GM21515 (cell line): Measurements from ENCODE around the gene AMN1.
"Not testable (repeated sequence)": the region's sequence is repeated elsewhere in the genome, so short reads cannot be mapped to it uniquely, and the experiment has no call there.

Source experiments
- ATAC-seq: cut with Tn5 transposase; IDR thresholded peaks from one replicate; pipeline ENCODE4 v1.9.1; 2021; ENCODE audit not compliant: unreplicated experiment

Gene AMN1

DNA sequence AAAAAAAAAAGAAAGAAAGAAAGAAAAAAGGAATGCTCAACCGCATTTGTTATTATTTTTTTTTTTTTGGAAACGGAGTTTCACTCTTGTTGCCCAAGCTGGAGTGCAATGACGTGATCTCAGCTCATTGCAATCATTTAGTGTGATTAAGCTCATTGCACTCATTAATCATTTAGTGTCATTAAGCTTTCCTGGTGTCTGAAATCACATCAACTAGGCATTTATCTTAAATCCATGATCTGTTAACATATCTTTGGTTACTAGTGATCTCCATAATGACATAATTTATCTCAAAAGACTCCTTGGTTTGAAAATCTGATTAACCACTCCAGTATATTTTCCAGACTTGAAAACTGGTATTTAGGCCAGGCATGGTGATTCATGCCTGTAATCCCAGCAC lies 43.0 kb downstream of the AMN1 start:
- no peak for ATAC-seq

DNA sequence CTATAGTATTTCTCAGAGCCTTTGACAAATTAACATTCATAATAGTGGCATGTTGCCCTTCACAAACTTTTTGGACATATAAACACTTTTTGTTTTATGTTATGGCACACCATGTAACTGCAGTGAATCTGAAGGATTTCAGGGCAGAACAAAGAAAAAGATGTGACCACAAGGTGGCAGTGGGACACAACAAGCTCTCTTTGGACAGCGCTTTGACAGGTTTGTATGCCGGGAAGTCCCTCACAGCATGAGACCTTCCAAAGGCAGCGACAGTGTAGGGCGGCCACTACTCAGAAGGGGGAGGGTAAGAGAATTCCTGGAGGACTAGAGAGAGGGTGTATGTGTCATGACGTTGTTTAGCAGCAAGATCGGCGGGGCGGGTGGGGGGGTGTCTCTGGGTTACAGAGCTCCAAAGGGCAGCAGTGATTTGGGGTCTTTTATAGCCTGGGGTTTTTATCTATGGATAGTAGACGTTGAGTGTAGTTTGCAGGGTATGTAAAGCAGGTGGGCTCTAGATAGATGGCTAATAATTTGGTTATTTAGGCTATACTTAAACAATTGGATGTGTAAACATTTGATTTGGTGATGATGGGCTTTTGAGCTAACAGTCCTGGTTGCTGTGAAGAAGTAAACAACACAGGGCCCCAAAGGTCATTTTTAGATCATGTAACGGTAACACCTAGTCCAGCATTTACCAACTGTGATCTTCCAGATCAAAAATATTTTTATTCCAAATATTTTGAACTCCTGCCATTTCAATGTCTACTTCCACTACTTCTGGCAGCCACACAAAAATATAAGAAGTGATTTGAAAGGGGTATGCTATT lies 46.5 kb downstream of the AMN1 start:
- peak; percentile 88 for ATAC-seq

DNA sequence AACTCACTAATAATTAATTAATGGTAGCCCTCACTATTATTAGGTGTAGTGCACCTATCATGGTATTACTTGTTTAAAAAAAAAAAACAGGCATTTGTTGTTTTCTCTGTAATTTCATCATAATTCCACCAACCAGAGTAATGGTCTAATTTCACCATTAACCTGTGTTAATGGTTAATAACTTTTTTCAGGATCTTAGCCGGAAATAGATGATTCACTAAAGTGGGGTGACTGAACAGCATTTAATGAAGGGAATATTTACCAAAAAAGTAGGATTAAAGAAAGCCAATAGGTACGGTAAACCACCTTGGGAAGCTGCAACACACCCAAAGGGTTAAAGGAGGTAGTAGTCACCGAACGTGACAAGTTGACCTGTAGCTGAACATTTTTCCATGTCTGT lies 56.3 kb downstream of the AMN1 start:
- no peak for ATAC-seq

DNA sequence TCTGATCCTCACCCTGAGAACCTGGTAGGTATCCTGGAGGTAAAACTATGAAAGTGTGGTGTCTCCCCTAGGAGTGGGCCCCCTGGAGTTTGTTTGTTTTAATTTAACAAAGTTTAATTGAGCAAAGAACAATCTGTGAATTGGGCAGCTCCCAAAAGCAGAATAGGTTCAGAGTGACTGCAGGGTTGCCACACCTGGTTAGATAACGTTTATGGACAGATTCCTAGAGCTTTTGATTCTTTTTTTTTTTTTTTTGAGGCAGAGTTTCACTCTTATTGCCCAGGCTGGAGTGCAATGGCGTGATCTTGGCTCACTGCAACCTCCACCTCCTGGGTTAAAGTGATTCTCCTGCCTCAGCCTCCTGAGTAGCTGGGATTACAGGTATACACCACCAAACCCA lies 59.2 kb downstream of the AMN1 start:
- not testable (repeated sequence) for ATAC-seq

GRCh38 chr12:31669020-31669419 lies 59.8 kb downstream of the AMN1 start:
- no peak for ATAC-seq

DNA sequence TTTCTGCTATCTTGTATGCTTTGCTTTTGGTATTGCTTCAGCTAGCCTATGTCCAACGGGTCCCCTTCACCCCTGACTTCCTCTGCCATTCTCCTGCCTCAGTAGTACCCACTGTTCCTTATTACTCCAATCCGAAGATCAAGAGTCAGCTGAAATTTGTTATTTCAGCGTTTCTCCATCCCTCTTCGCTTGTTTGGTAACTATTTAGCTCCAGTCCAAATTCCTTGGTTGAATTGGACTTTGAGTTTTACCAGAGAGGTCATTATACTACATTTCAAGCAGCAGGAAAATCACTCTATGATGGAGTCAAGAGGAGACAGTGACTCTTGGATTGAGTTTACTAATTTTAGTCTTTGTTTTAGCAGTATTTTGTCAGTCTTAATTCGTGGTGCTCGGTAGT lies 64.8 kb downstream of the AMN1 start:
- no peak for ATAC-seq

DNA sequence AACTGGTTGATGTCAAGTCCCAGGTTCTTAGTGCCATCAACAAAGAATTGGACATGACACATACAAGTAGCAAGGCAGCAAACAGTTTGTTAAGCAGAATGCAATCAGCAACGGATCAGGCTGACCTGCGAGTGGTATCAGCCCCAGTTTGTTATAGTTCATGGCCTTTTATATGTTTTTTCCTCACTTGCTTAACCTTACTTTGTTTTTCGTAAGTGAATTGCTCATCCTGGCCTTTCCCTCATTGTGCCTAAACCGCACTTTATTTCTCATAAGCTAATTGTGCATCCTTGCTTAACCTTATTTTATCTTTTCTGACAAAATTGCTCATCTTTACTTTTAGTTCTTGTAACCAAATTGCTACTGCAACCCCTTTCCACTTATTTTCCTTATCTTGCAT lies 65.2 kb downstream of the AMN1 start:
- ATAC-seq, result no peak

DNA sequence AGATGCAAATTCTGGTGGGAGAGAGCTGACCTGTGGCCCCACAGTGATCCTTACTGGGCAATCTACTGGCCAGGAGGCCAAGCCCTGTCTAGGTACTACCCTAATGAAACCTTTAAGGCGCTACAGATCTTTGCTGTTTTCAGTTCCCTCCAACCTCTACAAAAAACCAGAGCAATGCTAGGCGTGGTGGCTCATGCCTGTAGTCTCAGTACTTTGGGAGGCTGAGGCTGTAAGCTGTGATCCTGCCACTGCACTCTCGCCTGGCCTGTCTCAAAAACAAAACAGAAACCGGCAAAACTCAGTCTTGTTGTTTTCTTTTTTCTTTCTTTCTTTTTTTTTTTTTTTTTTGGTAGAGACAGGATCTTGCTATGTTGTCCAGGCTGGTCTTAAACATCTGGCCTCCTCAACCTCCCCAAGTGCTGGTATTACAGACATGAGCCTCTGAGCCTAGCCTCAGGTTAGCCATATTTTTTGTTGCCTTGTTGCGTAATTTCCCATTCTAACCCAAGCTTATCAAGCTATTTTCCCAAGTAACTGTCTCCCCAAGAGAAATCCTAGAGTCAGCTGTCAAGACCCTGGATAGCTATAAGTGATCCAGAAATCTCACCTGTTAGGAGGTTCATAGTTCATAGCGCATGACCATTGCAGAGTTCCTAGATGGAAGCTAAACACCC lies 66.5 kb downstream of the AMN1 start:
- ATAC-seq, result no peak

- peak; percentile 99 for ATAC-seq
These were observed 69.5 kb downstream of the AMN1 start, which contains the start of gene ETFBKMT for GRCh38 chr12:31659087-31659942. Gene ETFBKMT, plus strand, starts transcription at chr12:31659688. Its CDS starts 2,266 bp downstream, at chr12:31661954.

- no peak for ATAC-seq
These were observed 70.2 kb downstream of the AMN1 start for GRCh38 chr12:31658471-31659086.

GRCh38 chr12:31655792-31656191 lies 73.0 kb downstream of the AMN1 start:
- no peak for ATAC-seq

DNA sequence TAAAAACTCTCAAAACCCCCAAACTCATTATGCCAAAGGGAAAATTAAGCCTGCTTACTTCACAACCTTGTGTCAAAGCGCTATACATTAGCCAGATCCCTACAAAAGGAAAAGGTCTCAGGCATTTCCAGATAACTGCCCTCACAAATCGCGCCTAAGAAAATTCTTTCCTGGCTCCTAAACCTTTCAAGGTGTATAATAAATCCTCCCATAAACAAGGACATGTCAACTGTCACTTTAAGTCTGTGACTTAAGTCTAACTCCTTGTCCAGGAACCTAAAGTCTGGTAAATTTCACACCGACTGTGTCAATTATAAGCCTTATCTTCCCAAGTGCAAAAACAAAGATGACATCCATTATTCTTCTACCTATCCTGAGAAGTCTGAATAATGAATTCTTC lies 73.6 kb downstream of the AMN1 start:
- no peak for ATAC-seq

DNA sequence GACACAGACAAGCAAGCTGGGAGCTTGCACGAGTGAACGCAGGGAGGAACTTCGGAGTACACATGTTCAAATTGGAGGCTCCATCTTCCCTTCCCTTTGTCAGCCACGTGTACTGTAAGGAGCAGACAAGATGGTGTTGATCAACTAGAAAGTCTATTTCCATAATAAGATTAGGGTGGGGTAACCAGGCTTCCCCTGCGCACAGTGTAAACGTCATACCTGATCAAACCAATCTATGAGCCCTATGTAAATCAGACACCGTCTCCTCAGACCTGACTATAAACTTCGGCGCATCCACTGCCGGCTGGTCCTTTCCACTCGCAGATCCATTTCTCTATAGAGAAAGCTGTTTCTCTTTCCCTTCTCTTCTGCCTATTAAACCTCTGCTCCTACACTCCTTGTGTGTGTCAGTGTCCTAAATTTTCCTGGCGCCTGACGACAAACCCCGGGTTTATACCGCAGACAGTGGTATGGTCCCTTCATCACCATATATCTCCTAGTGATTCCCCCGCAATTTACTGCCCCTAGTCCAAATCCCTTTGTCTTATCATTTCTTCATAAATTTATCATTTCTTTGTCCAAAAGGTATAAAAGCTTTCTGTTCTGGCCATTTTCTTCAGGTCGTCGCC lies 76.8 kb downstream of the AMN1 start:
- ATAC-seq, result no peak

DNA sequence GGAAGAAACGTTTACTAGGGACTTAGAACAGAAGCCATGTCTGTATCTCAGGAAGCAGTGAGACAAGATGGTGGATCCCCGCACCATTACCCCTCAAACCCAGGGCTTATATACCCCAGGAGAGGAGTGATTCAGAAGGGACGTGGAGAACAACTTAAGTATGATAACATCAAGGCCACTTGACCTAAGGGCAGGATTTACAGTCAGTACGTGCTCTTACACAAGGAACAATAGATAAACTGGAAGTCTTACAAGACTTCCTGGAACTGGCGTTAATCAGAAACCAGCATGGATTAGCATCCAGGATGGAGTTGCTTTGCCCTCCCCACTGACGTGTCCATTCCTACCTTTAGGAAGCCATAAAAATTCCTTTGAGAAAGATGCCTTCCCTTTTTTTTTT lies 77.9 kb downstream of the AMN1 start:
- no peak for ATAC-seq

DNA sequence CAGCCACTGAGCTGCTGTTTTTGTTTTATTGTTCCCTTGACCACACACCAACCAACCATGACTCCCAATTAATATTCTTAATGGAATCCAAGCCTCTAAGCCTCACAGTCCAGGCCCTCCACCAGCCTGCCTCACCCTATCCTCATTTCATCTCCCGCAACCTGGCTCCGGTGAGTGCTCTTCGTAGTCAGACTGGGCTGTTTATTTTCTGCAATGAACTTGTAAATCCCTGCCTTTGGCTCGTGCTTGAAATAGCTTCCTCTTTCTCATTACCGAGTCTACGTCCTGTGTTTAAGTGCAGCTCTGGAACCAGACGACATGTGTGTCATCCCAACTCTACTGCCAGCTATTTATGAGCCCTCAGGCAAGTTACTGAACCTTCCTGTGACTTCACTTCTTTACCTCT lies 81.7 kb downstream of the AMN1 start:
- ATAC-seq, result no peak

- no peak for ATAC-seq
These were observed 82.9 kb downstream of the AMN1 start for GRCh38 chr12:31645924-31646323.

GRCh38 chr12:31644536-31644935 lies 84.3 kb downstream of the AMN1 start:
- no peak for ATAC-seq

DNA sequence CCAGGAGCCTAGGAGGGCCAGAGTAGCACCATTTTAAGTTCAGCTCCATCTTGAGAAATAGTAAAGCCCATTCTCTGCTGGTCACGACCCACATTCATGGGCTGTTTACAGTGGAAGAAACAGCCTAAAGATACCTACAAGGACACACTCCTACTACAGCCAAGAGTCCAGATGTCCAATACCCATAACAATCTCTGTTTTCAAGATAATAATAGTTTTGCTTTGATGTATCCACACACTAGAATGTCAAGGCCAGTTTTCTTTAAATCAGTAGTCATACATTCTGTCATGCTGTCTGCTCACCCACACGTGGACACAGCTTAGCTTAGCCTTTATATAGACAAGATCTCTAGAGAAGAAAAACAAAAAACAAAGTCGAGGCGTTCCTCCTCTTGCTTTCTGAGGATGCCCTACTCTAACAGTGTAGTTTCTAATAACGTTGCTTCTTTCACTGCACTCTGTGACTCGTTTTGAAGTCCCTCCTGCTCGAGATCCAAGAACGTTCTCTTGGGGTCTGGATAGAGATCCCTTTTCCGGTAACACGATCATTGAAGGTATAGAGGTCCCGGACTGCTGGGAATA lies 87.2 kb downstream of the AMN1 start:
- no peak for ATAC-seq

DNA sequence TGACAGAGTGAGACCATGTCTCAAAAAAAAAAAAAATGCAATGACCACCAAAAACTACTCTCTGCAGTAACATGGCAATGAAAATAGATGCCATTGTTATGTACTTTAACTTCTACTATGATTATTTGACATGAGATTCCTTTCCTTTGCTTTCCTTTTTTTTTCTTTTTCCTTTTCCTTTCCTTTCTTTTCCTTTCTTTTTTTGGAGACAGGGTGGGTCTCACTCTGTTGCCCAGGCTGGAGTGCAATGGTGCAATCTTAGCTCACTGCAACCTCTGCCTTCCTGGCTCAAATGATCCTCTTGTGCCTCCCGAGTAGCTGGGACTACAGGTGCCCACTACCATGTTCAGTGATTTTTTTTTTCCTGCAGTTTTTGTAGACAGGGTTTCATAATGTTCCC lies 94.2 kb downstream of the AMN1 start:
- ATAC-seq, result no peak

DNA sequence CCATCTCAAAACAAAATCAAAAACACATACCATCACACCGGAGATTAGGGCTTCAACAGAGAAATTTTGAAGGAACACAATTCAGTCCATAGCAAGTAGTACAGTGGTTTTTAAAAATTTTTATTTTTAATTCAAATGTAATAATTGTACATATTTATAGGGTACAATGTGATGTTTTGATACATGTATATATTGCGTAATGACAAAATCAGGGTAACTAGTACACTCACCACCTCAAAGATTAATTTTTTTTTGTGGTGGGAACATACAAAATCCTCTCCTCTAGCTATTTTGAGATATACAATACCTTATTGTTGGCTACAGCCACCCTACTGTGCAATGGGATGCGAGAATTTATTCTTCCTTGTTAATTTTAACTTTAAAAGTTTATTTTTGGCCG lies 95.4 kb downstream of the AMN1 start:
- ATAC-seq, result no peak
